ENCODE results near the gene ATF4.

Gene ATF4

DNA sequence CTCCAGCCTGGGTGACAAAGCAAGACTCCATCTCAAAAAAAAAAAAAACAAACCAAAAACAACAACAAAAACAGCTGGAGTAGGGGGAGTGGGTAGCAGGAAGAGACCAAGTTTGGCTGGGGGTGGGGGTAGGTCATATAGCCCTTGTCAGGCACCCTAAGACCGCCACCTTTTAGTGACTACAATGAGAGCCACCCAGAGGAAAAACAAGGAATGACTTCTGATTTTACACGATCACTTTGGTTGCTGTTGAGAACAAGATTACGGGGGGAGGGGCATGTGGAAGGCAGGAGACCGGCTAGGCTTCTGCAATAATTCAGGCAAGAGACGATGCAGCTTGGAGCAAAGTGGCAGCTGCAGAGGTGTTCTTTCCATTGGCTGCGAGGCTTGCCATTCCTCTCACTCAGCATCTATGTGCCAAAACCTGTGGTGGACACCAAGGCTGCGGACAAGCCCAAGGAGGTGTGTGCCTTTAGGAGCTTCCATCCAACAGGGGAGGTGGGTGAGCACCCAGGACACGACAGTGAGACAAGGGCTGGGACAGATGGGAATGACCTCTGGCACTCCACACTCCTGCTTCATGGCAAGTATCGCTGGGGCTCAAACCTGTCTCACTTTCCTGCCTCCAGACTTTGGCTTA, 10.4 kb downstream of the ATF4 start:
- DNase-seq = no peak

DNA sequence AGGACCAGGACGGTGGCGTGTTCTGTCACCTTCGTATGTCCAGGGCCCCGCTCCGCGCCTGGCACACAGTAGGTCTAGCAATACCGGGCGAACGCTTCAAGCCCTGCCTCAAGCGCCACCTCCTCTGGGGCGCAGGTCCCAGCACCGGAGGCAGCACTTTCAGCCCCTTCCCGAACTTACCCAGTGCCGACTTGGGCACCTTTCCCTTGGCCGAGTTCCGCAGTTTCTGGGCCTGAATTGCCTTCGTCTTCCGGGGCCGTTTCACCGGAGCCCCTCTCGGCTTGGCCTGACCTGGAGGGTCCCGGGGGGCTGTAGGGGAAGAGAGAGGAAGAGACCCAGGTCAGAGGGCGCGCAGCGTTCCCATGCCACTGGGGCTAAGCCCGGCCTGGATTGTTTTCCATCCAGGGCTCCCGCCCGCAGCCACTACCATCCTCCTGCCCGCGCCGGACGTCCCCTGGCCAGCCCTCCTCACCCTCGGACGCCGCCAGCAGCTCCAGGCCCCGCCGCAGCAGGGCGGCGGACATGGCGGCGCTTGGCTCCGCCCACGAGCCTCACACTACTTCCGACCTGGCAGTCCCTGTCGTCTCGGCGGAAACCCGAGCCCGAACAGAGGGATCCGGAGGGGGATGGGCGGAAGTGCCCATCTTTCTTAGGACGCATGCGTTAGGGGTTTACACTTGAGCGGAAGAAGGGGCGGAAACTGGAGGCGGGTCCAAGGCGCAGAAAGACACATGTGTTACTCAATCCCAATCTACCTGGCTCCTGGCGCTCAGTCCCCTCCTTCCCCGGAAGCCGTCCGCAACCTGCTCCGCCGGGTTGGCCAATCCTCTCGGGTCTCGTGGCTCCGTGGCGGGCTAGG, 12.1 kb downstream of the ATF4 start, which contains the start of gene RPS19BP1:
RPS19BP1 (minus strand) TSS at position 534 of the 859 bp plus-strand sequence; CDS start at position 524, 10 bp downstream.
- peak; percentile 93 to 99 (median 96) for DNase-seq

DNA sequence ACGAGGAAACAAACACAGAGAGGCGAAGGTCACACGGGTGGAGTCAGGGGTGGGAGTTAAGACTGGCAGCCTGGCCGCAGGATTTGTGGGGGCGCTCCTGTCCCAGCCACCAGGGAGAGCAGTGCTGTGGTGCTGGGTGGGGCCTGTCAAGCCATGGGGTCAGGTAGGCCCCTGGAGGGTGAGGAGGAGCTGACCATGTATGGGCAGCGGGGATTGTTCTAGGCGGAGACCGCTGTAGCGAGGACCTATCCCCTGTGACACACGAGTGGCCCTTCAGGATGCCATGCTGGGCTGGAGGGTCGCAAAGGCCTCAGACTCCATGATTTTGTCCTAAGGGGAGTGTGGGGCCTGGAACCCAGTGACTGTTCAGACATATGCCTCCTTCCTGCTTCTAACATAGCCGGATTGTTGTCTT, 13.7 kb downstream of the ATF4 start:
- no peak for DNase-seq

DNA sequence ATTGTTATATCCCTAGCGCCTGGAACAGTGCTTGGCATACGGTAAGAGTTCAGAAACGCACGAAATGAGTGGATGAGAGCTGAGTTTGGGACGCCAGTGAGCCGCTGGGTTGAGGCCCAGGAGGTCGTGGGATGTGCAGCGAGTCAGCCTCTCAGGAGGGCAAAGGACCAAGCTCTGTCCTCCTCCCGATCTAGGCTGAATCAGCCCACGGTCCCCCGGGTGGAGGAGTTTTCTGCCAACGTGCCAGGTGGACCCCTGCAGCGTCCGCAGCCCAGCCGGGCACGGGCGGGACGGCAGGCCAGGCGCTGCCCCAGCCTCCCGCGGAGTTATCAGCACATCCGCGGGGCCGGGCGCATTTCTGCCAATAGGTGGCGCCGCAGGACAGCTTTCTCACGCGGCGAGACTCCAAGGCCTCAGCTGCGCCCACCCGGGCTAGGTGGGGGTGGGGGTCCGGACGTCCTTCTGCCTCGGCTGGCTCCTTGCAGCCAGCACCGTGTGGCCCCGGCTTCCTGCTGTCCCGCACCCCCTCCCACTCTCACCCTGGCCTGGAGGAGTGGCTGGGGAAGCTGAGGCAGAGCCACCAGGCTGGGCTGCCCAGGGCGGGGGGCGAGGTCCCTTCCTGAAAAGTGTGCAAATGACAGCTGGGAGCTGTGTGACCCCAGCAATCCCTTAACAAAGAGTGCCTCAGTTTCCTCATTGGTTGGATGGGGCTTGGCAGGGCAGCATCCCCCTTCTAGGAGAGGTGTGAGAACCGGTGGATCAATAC, 14.4 kb downstream of the ATF4 start:
- DNase-seq = peak; percentile 69 to 87 (median 76)

DNA sequence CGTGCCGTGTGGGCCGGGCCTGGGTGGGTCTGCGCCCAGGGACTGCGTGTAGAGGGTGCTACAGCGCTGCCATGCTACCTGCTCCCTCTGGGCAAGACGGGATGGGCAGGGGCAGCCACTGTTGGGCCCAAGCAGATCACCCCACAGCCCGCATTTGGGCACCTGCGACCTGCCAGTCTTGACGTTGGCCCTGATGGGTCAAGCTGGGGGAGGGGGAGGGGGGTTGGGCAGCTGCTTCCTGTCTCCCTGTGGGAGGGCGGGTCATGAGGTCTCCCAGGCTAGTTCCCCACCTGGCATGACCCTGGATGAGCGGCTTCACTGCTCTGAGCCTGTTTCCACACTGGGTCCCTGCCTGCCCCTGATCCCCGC, 15.0 kb downstream of the ATF4 start:
- no peak for DNase-seq

DNA sequence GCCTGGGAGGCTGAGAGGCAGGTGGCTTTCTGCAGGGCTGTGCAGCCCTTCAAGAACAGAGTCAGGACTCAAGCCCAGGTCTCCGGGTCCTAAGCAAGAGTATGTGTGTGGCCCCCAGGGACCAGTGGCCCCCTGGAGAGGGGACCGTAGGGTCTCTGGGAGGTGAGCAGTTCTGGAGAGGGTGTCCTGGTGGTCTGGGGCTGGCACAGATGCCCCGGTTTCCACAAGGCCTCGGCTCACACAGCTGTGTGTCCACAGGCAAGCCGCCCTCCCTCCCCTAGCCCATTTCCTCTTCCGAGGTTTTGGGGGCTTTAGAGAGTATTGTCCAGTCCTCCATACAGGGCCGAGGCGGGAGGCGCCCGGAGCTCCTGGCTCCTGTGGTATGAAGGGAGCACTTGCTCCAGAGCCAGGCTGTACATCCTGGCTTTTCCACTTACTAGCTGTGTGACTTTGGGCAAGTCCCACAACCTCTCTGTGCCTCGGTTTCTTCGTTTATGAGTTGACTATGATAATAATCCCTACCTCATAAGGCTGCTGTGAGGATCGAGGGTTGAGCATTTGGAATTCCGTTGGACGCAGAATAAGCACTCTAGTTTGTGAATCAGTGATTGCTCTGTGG, 15.6 kb downstream of the ATF4 start:
- DNase-seq = no peak

DNA sequence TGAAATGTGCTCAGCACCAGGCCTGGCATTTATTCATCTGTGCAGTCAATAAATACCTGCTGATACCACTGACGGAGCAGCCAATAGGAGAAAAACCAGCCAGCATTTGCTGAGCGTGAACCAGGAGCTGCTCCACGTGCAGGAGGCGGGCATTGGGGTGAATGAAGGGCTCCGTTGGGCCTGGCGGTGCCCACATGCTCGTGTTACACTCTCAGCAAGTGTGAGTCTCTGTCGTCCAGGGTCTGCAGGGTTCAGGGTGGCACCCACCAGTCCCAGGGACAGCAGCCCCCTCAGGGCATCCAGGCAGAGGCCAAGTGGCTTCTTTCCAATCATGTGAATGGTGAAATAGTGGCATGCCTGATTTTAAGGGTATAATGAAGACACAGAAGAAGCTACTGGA, 16.3 kb downstream of the ATF4 start:
- DNase-seq = no peak

DNA sequence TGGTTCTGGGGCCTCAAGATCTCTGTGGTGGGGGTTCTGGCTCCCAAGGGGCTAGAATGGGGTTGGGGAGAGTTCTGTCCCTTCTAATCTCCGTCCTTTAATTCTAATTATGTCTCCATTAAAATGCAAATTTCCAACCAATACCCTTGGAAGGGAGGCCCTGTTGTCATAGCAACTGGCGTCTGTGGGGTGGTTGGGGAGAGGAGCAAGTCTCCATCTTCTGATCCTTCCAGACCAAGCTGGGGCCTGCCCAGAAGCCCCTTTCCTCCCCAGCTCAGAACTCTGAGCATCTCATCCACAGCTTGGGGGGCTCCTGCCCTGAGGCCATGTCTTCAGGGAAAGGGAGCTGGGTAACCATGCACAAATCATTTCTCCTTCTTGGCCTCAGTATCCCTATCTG, 17.6 kb downstream of the ATF4 start:
- no peak for DNase-seq

DNA sequence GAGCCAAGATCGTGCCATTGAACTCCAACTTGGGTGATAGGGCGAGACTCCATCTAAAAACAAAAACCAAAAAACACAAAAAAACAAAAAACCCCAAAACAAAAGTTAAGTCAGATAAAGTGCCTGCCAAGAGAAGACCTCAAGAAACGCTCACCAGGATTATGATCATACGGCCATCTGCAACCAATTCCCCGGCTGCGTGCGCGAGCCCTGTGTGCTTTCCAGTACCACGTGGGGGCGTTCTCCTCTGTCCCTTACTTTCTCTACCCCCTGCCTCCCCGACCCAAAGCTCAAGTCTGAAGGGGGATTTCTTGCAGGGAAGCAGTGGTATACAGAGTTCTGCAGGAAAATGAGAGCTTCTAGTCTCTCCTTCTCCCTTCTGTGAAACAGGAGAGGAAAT, 22.7 kb downstream of the ATF4 start:
- no peak for DNase-seq

DNA sequence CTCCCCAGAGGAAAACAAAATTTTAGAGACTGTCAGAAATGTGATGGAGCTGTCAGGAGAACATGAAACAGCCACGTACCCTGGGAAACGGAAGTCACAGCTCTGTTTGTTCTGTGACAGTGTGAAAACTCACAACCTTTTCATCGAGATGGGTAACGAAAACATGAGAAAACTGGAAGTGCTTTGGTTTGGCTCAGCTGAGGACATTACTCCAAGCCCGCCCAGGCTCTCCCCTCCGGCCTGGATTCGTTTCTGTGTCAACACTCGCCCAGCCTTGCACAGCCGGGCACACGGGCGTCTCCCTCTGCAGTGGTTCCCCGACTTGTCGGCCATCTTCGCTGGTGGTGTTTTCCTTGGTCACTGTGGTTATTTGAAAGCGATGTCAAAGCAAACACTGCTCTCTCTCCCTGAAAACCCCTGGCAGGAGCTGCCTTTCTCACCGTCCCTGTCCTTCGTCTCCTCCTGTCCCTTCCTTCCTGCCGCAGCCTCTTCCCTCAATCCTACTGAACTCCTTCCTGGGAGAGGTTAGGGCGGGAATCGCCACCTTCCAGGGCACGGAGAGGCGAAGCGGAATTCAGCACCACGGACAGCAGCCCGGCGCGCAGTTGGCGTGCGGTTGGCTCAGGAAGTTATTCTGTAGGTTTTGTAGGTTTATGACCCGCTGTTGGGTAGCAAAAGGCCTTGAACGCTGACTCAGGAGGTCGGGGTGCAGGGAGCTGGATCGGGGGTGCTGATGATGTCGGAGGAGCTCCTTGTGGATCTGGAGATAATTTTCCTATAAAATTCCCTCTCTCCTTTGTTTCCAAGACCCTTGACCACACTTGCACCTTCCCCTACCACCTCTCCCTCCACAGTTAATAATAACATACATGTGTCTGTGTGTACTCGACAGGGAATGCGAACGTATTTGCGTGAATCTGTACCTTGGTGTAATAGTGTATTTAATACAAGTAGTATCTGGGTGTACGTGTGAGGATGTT, 25.3 kb downstream of the ATF4 start:
- DNase-seq = peak in 3 of 4 experiments; percentile 50 to 71 (median 55)

DNA sequence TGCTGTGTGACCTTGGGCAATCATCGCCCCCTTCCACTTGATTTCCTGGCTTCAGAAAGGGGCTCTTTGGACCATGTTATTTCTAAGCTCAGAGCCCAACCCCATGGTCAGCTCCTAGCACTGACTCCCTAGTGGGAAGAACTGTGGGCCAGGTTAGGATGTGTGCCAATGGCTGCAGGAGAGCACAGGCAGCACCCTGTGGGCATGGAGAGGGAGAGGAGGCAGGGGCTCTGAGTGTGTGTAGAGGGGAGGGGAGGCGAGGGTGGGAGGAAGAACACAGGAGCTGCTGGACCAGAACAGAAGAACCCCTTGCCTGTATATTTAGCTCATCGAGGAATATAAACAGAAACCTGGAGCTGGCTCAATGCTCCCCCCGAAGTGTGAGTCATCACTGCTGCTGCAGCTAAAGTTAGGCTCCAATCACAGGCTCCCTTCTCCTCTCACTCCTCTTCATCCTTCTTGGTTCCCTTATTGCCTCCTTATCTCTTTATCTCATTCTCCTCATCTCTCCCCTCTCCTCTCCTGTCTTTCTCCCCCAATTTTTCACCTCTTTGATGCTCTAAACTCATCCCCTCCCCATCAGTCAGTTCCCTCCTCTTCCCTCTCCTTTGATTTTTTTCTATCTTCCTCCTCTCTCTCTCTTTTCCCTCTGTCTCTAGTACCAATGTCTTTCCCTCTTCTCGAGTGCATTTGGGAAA, 26.7 kb downstream of the ATF4 start:
- no peak for DNase-seq

DNA sequence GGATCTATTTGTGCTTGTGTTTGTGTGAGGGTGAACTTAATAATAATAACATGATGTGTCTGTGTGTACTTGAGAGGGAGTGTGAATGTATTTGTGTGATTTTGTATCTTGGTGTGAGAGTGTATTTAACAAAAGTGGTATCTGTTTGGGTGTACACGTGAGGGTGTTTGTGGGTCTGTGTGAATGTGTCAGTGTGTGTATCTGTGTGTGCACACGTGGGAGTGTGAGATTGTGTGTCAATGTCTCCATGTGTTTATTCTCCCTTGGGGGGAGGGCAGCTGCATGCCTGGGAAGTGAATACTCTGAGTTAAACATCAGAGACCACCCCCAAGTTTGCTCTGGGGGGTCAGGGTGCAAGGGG, 27.2 kb downstream of the ATF4 start:
- no peak for DNase-seq

DNA sequence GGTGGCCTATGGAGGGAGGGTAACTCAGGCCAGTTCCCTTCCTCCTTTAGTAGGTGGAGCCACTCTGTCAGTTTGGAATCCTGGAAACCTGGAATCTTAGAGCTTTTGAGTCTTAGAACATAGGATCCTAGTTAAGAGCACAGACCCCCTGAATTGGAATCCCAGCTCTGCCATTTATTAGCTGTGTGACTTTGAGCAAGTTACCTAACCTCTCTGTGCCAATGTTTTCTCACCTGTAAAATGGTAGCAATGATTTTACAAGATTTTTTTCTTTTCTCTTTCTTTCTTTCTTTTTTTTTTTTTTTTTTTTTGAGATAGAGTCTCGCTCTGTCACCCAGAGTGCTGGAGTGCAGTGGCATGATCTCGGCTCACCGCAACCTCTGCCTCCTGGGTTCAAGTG, 33.1 kb downstream of the ATF4 start:
- no peak for DNase-seq

DNA sequence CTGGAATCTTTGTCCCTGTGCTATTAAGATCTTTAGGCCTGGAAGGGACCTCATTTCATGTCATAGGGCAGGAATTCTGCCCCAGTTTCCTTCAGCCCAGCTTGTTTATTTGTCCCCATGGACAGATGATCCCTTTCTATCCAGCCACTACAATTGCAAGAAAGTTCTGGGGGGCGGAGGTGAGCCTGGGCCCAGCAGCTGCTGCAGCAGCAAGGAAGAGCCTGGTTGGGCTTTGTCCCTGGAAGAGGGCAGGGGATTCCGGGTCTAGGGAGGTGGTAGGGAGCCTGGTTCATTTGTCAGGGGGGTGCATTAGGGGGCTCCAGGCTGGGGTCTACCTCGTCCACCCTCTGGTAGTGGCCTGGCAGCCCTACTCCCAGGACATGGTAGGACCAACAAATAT, 33.8 kb downstream of the ATF4 start:
- no peak for DNase-seq

DNA sequence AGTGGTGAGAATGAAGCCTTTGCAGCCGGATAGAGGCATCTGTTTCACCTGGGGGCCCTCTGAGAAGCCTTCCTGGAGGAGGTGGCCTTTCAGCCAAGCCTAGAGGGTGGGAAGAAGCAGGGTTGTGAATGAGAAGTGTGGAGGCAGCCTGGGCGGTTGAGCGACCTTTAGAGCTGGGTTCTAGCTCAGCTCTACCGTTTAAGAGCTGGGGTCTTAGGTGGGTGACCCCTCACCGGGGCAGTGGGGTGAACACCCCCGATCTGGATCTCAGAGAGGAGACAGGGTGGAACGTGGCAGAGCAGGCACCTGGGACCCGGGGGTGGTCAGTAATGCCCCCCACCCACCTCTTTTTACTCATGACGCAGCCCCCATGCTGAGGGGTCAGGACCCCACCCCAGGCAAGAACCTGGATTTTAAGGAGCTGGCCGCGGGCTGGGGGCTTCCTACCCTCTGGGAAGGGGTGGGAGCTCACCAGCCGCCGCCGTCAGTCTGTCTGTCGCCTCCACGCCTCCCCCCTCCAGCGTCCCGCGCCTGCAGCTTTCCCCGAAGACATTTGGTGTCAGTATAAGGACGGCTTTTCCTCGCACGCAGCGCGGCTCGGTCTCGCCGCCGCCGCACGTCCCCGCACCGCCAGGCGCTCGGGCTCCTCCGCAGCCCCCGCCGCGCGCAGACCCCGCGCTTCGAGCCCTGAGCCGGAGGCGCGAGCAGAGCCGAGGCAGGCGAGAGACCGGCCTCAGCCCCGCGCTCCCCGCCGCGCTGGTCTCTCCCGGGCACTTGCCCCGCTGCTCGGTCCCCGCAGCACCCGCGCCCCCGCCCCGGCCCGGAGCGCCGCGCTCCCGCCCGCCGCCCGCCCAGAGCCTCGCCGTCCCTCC, 36.8 kb downstream of the ATF4 start:
- peak in 3 of 4 experiments; percentile 10 to 54 (median 34) for DNase-seq

DNA sequence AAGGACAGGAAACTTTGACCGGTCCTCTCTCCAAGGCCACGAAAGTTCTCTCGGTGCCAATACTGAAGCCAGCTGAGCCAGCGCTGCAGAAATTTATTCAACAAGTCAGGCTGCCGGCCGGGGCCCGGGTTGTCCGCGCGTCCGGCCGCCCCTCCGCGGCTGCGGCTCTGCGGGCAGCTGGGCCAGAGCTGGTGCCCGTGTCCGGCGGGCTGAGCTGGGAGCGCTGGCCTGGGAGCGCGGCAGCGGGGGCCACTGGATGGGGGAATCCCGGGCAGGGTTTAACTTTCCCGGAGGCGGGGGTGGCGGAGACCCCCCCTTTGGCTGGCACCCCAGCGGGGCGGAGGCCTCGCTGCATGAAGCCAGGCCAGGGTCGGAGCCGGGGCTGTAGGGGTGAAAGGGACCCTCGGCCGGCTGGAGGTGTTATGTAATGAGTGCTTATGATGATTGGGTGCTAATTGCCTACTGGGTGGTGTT, 37.9 kb downstream of the ATF4 start:
- DNase-seq = no peak

DNA sequence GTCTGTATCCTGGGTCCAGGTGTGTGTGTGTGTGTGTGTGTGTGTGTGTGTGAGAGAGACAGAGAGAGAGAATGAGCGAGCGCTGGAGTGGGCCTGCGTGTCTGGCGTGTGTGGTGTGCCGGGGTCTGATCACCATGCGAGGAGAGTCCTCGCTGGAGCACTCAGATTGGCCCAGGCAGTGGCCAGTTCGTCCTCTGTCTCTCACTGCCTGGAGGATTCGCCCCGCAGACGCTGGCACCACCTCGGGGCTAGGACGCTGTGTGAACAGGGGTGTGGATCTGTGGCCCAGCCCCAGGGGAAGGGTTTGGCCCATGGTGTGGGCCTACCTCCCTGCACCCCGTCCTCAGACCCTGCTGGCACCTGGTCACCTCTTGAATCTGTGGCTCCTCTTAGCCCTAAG, 38.6 kb downstream of the ATF4 start:
- no peak for DNase-seq

DNA sequence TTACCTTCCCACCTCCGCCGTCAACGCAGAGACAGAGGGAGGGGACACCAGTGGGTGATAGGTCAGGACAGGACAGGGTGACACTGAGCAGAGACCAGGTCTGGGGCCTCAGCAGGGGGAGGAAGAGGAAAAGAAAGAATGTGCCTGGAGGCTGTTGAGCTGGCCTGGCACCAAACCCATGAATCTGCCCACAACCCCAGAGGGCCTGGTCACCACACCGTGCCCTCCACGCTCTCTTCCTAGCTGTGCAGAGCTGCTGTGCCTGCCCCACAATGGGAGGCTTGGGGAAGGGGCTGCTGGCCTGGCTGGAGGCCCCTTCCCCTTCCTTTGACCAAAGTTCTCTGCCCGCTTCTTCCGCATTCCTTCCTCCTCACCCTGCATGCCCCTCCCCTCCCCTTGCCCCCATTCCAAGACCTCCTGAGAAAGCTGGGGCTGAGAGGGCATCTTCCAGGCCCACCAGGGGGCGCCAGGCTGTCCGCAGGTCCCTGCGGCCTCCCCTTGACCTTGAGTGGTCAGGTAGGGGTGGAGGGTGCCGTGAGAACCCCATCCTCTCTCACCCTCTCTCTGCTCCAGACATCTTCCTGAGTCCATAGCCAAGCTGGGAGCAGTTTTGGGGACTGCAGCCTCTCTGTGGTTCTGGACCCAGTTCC, 39.2 kb downstream of the ATF4 start:
- no peak for DNase-seq

DNA sequence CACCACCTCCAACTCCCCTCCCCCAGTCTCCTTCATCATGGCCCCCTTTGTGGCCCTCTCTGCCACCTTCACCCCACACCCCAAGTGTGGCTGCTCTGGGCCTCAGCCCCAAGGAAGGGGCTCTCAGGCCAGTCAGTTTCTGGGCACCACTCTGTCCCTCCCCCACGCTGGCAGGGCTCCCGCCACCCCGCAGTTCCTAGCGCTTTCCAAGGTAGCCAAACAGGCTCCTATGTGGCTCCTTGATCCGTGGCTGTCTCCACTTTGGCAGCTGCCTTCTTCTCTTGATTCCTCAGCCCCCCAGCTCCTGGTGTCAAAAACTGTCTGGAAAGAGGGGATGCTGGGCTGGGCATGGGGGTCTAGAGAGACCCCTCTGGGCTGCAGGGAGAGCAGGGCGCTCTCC, 39.8 kb downstream of the ATF4 start:
- DNase-seq = no peak

Measured in activated naive CD4-positive, alpha-beta T cell (primary cell).